K562 (cell line): ENCODE data around the gene COL1A1. TPM values are rescaled to one million over a fixed set of nuclear protein-coding genes. Genes with fewer than 3 reads are reported as not detected.

Source experiments
- ATAC-seq: fragments of 200-7000 bp; cut with Tn5 transposase; 3 replicates; pipeline ENCODE4 v1.9.1; 2020; ENCODE audit warnings: moderate library complexity
- BruUV-seq: library from RNA; stranded (reverse); fragments of 400-500 nt; replicated peaks from 2 replicates; lab custom pipeline; 2021; lab: Mats Ljungman, UMichigan
- CTCF ChIA-PET: fragments of 300-600 bp; formaldehyde crosslinking; extraction: SDS; loops from one replicate; lab custom pipeline; 2021; ENCODE audit warnings: low intra/inter-chr PET ratio; lab: Yijun Ruan, JAX
- POLR2A ChIA-PET: fragments of 300-600, 350-650 bp; sonication (Branson Sonifier 250); formaldehyde crosslinking; extraction: SDS; loops from one replicate; lab custom pipeline; 2021; ENCODE audit warnings: antibody characterized with exemption, inconsistent platforms; lab: Yijun Ruan, JAX
- DNase-seq, 4 experiments: peaks; one replicate each; pipeline versions ENCODE4 v3.0.0 to v3.0.0-alpha.2; 2011 to 2018; ENCODE audit warnings: low spot score in 3 of 4, mixed read lengths in 3 of 4; ENCODE audit errors: extremely low read depth in 1 of 4
- FAIRE-seq: peaks from 2 replicates; lab custom pipeline; 2011; peaks lifted over from hg19 to GRCh38; lab: Jason Lieb, UNC
- H2AFZ ChIP-seq: 2 replicates; pipeline ENCODE4 v1.6.0; 2011; ENCODE audit warnings: low read depth, low read length, control low read depth, inconsistent platforms
- H3K27ac ChIP-seq: fragments of 200-600 bp; 3 replicates; pipeline ENCODE4 v1.8.0; 2011; ENCODE audit warnings: low read depth, mild to moderate bottlenecking, control low read depth, inconsistent platforms, low read length, moderate library complexity, mixed read lengths; ENCODE audit errors: extremely low read depth
- H3K27me3 ChIP-seq, 2 experiments: fragments of 300-600 bp in 1 of 2; 2 replicates in 1 of 2; 3 replicates in 1 of 2; pipeline versions ENCODE4 v1.6.0 to v1.8.0; 2011; ENCODE audit warnings: inconsistent platforms in 2 of 2, low read length in 2 of 2, mild to moderate bottlenecking in 1 of 2, mixed read lengths in 1 of 2, moderate library complexity in 1 of 2; ENCODE audit not compliant: control insufficient read depth in 2 of 2, insufficient read depth in 2 of 2
- H3K36me3 ChIP-seq: fragments of 300-600 bp; 3 replicates; pipeline ENCODE4 v1.8.0; 2011; ENCODE audit warnings: mild to moderate bottlenecking, low read length, inconsistent platforms; ENCODE audit not compliant: control insufficient read depth, insufficient read depth
- H3K4me1 ChIP-seq, 2 experiments: fragments of 200-600 bp in 1 of 2; replicated peaks in 1 of 2; 2 replicates in 1 of 2; 3 replicates in 1 of 2; pipeline versions ENCODE4 v1.5.1 to v1.8.0; 2011; ENCODE audit warnings: inconsistent platforms in 2 of 2, low read length in 2 of 2, mild to moderate bottlenecking in 1 of 2, mixed read lengths in 1 of 2, moderate library complexity in 1 of 2; ENCODE audit not compliant: control insufficient read depth in 2 of 2, insufficient read depth in 2 of 2
- H3K4me2 ChIP-seq: 2 replicates; pipeline ENCODE4 v1.6.1; 2011; ENCODE audit warnings: low read length, control low read depth, inconsistent platforms, mixed read lengths; ENCODE audit not compliant: insufficient read depth
- H3K4me3 ChIP-seq: fragments of 200-600 bp; sonication (generic), shearing (Covaris generic); 2 replicates; pipeline ENCODE4 v1.5.1; 2016; ENCODE audit warnings: control low read depth, inconsistent platforms
- H3K79me2 ChIP-seq: fragments of 200-600 bp; 3 replicates; pipeline ENCODE4 v1.8.0; 2011; ENCODE audit warnings: low read length, inconsistent platforms; ENCODE audit not compliant: control insufficient read depth, insufficient read depth
- H3K9ac ChIP-seq, 2 experiments: 2 replicates each; pipeline versions ENCODE4 v1.6.0 to v1.6.1; 2011; ENCODE audit warnings: low read depth in 2 of 2, low read length in 2 of 2, control low read depth in 1 of 2, inconsistent platforms in 1 of 2, mild to moderate bottlenecking in 1 of 2, mixed read lengths in 1 of 2; ENCODE audit not compliant: insufficient read depth in 1 of 2
- H3K9me1 ChIP-seq: one replicate; pipeline ENCODE4 v1.6.0; 2011; ENCODE audit warnings: inconsistent platforms, mild to moderate bottlenecking, low read length, moderate library complexity; ENCODE audit not compliant: control insufficient read depth, insufficient read depth
- H3K9me3 ChIP-seq: replicated peaks from 2 replicates; pipeline ENCODE4 v1.5.1; 2011; ENCODE audit warnings: low read depth, low read length, inconsistent platforms; ENCODE audit not compliant: control insufficient read depth, insufficient read depth
- H4K20me1 ChIP-seq: replicated peaks from 2 replicates; pipeline ENCODE4 v1.6.1; 2011; ENCODE audit warnings: low read length, inconsistent platforms, mixed read lengths; ENCODE audit not compliant: control insufficient read depth, insufficient read depth
- ATF1 ChIP-seq, 2 experiments: fragments of 450-650 bp in 1 of 2; IDR thresholded peaks; 2 replicates each; pipeline ENCODE4 v1.6.1; 2016; ENCODE audit warnings: missing compliant biosample characterization in 1 of 2, missing genetic modification characterization in 1 of 2
- FOXK1 ChIP-seq: sonication (generic); formaldehyde crosslinking; IDR thresholded peaks from 2 replicates; pipeline ENCODE4 v1.8.0; 2022; ENCODE audit warnings: missing genetic modification reagents, mild to moderate bottlenecking, borderline replicate concordance
- GTF2E2 ChIP-seq: fragments of 200-800 bp; sonication (Bioruptor generic); IDR thresholded peaks from 2 replicates; pipeline ENCODE4 v1.6.1; 2016; ENCODE audit warnings: missing genetic modification characterization, missing compliant biosample characterization
- HSF4 ChIP-seq: fragments of 250-450 bp; sonication (Bioruptor Pico); IDR thresholded peaks from 2 replicates; pipeline ENCODE4 v2.1.2; 2022; ENCODE audit warnings: mild to moderate bottlenecking, moderate library complexity, borderline replicate concordance
- NRF1 ChIP-seq, 2 experiments: fragments of 450-650 bp; IDR thresholded peaks in 1 of 2; conservative IDR thresholded peaks in 1 of 2; 2 replicates each; pipeline ENCODE4 v1.6.1; 2014; ENCODE audit warnings: mild to moderate bottlenecking in 2 of 2
- PCBP1 ChIP-seq: fragments of 200-400 bp; formaldehyde crosslinking; IDR thresholded peaks from 2 replicates; pipeline ENCODE4 v1.6.1; 2018; ENCODE audit warnings: mild to moderate bottlenecking, low read depth, low read length; ENCODE audit not compliant: poor library complexity, severe bottlenecking
- TGIF2 ChIP-seq: sonication (generic); formaldehyde crosslinking; IDR thresholded peaks from 2 replicates; pipeline ENCODE4 v1.8.1; 2022; ENCODE audit warnings: mild to moderate bottlenecking, missing genetic modification reagents, moderate library complexity
- ZZZ3 ChIP-seq: fragments of 450-650 bp; IDR thresholded peaks from 2 replicates; pipeline ENCODE4 v1.6.1; 2016; ENCODE audit warnings: antibody characterized with exemption, mild to moderate bottlenecking, moderate library complexity
- WGBS: fragments of 100-300 bp; shearing (Covaris generic); methylation state at CpG from one replicate; pipeline ENCODE4 v1.1.6; 2016; ENCODE audit warnings: low coverage, mixed read lengths; ENCODE audit not compliant: insufficient coverage; ENCODE audit errors: missing lambda C conversion rate; 5-methylcytosine and 5-hydroxymethylcytosine counted together
- in situ Hi-C: fragments of 300-500 bp; cut with MboI; formaldehyde crosslinking; loops from 4 replicates; pipeline ENCODE4 v1.15.0; 2018; ENCODE audit warnings: inconsistent platforms, mixed read lengths
- intact Hi-C: fragments of 100-400 bp; cut with micrococcal nuclease; formaldehyde crosslinking; loops from 2 replicates; pipeline ENCODE4 v1.14.2; 2022
- polyA plus RNA-seq, 8 experiments: library from polyadenylated mRNA; depleted of rRNA in 4 of 8; stranded (reverse) in 5 of 8; unstranded in 3 of 8; fragments of >200 nt; fragmentation: Nextera tagmentation in 2 of 8; fragmentation: Illumina TruSeq in 1 of 8; extraction: Ambion mirVana in 2 of 8; extraction: Trizol in 1 of 8; gene quantifications; 2 replicates each; pipeline versions ENCODE4 v1.2.1 to v1.2.3, GENCODE V29; 2011 to 2014; ENCODE audit warnings: inconsistent platforms in 1 of 8, missing spikeins in 1 of 8
- total RNA-seq, 7 experiments: library from RNA; depleted of rRNA in 6 of 7; stranded (reverse); fragments of >200 nt in 6 of 7; fragmentation: Illumina TruSeq in 2 of 7; extraction: Trizol in 2 of 7; gene quantifications; 2 replicates each; pipeline versions ENCODE4 v1.2.1 to v1.2.3, GENCODE V29; 2011 to 2021; ENCODE audit warnings: low replicate concordance in 1 of 7
- TF ChIP-seq, protein P1 (sequence below): sonication (generic); formaldehyde crosslinking; IDR thresholded peaks from 2 replicates; pipeline ENCODE4 v1.8.1; 2023; ENCODE audit warnings: mild to moderate bottlenecking, missing genetic modification reagents
- TF ChIP-seq, protein P2 (sequence below): fragments of 450-650 bp; IDR thresholded peaks from 2 replicates; pipeline ENCODE4 v1.6.1; 2017; ENCODE audit warnings: antibody characterized with exemption, mild to moderate bottlenecking
- TF ChIP-seq, protein P3 (sequence below), 2 experiments: fragments of 200-800 bp in 1 of 2; sonication (Bioruptor generic) in 1 of 2; sonication (generic) in 1 of 2; formaldehyde crosslinking in 1 of 2; IDR thresholded peaks in 1 of 2; conservative IDR thresholded peaks in 1 of 2; 2 replicates each; pipeline versions ENCODE4 v1.5.0 to v1.6.1; 2016 to 2020; ENCODE audit warnings: missing compliant biosample characterization in 1 of 2, missing genetic modification characterization in 1 of 2, missing genetic modification reagents in 1 of 2

COL1A1 gene
- total and polyA plus RNA-seq, 9 of the 15 experiments (the other 6 are each of a cell fraction or from before 2014, with no cell fraction given) = 0.04 to 3.4 (median 0.18) TPM

DNA sequence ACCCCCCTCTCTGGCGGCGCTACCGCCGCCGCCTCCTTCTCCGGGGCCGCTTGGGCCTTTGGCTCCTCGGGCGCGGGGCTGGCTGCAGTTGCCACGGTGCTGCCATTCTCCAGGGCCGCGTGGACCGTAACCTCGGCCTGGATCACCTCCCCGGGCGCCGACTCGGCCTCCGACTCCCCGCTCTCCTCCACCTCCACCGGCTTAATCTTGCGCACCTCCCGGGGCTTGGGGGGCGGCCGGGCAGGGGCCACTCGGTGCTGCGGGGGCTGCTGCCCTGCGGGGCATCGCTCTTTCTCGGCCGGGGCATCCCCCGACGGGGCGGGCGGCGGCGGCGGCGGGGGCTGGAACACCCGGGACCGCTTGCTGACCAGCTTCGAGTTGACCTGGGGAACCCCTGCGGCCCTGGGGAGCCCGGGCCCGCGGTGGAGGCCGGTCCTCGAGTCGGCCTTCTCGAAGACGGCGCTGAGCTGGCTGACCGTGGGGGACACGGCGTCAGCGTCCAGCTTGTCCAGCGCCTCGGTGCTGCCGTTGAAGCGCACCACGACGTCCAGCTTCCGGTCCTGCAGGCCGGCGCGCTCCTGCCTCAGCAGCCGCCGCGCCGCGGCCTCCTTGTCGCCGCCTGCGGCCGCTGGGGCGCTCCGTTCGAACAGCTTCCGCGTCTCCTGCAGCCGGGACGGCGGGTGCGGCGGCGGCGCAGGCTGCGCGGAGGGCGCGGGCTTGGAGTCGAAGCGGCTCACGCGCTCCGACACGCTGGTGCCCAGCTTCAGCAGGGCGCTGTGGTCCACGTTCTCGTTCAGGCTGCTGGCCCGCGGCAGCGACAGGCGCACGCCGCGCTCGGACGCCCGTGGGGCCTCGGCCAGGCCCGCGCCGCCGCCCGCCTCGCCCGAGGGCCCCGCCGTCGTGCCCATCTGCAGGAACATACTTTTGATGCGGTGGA, 51.7 kb downstream of the COL1A1 start:
- Histone ChIP-seq H3K4me1 (peaks cover 46 to 99% of the 10 kb centered on the region in 2 experiments), H3K9me1 (peaks cover 10% of the 10 kb centered on the region), H3K36me3 (peaks cover 35% of the 10 kb centered on the region), H3K9ac (peak overlapping the region; percentile 67 to 97), H3K79me2 (peaks cover 73% of the 10 kb centered on the region), H3K4me2 (peak overlapping the region; percentile 80), H3K27ac (peak overlapping the region; percentile 83), H2AFZ (peak overlapping the region; percentile 47; the same call in 1 of the 2 replicates), H3K9me3 (no peaks in the 10 kb centered on the region), H4K20me1 (peaks cover 14% of the 10 kb centered on the region), H3K4me3 (peak overlapping the region; percentile 67), H3K27me3 (no peaks in the 10 kb centered on the region)
- FAIRE-seq = no peak
- TSS peak; percentile 44 for BruUV-seq
- intact Hi-C loops = no loop called here
- DNase-seq = peak in 3 of 4 experiments; percentile 45 to 77 (median 67)
- in situ Hi-C loops = no loop called here
- ChIA-PET CTCF (no interaction called here), POLR2A (interaction anchor here (0.6 to 1.1 kb wide), 4 partner anchors 19 to 79 kb away, joined by 3 to 6 read pairs (median 4); no protein-coding TSS in a partner anchor)
- peak; percentile 42 for ATAC-seq
- under 1% methylated on average over 83 of the region's 123 CpGs for WGBS
- TF ChIP-seq, protein P1, sequence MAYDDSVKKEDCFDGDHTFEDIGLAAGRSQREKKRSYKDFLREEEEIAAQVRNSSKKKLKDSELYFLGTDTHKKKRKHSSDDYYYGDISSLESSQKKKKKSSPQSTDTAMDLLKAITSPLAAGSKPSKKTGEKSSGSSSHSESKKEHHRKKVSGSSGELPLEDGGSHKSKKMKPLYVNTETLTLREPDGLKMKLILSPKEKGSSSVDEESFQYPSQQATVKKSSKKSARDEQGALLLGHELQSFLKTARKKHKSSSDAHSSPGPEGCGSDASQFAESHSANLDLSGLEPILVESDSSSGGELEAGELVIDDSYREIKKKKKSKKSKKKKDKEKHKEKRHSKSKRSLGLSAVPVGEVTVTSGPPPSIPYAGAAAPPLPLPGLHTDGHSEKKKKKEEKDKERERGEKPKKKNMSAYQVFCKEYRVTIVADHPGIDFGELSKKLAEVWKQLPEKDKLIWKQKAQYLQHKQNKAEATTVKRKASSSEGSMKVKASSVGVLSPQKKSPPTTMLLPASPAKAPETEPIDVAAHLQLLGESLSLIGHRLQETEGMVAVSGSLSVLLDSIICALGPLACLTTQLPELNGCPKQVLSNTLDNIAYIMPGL = peak; percentile 79
- TF ChIP-seq HSF4 (no peak), GTF2E2 (no peak), TGIF2 (CRISPR knock-in tag) (no peak), NRF1 (conservative IDR thresholded peaks at IDR 0.05 in 1 of 2, IDR thresholded peaks at IDR 0.05 in 1 of 2) (peak in 1 of 2 experiments; percentile 58; a peak in 2 of 4 replicates), ZZZ3 (no peak), FOXK1 (no peak), ATF1 (CRISPR knock-in tag; IDR thresholded peaks at IDR 0.05) (no peak), ATF1 (tag; IDR thresholded peaks at IDR 0.05) (0 out of 2 replicates have a peak, but pooled peaks have one; percentile 31), PCBP1 (peak; percentile 68)
- TF ChIP-seq, protein P2, sequence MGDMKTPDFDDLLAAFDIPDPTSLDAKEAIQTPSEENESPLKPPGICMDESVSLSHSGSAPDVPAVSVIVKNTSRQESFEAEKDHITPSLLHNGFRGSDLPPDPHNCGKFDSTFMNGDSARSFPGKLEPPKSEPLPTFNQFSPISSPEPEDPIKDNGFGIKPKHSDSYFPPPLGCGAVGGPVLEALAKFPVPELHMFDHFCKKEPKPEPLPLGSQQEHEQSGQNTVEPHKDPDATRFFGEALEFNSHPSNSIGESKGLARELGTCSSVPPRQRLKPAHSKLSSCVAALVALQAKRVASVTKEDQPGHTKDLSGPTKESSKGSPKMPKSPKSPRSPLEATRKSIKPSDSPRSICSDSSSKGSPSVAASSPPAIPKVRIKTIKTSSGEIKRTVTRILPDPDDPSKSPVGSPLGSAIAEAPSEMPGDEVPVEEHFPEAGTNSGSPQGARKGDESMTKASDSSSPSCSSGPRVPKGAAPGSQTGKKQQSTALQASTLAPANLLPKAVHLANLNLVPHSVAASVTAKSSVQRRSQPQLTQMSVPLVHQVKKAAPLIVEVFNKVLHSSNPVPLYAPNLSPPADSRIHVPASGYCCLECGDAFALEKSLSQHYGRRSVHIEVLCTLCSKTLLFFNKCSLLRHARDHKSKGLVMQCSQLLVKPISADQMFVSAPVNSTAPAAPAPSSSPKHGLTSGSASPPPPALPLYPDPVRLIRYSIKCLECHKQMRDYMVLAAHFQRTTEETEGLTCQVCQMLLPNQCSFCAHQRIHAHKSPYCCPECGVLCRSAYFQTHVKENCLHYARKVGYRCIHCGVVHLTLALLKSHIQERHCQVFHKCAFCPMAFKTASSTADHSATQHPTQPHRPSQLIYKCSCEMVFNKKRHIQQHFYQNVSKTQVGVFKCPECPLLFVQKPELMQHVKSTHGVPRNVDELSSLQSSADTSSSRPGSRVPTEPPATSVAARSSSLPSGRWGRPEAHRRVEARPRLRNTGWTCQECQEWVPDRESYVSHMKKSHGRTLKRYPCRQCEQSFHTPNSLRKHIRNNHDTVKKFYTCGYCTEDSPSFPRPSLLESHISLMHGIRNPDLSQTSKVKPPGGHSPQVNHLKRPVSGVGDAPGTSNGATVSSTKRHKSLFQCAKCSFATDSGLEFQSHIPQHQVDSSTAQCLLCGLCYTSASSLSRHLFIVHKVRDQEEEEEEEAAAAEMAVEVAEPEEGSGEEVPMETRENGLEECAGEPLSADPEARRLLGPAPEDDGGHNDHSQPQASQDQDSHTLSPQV = peak; percentile 77
- TF ChIP-seq, protein P3, sequence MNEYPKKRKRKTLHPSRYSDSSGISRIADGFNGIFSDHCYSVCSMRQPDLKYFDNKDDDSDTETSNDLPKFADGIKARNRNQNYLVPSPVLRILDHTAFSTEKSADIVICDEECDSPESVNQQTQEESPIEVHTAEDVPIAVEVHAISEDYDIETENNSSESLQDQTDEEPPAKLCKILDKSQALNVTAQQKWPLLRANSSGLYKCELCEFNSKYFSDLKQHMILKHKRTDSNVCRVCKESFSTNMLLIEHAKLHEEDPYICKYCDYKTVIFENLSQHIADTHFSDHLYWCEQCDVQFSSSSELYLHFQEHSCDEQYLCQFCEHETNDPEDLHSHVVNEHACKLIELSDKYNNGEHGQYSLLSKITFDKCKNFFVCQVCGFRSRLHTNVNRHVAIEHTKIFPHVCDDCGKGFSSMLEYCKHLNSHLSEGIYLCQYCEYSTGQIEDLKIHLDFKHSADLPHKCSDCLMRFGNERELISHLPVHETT (CRISPR knock-in tag; conservative IDR thresholded peaks at IDR 0.05 in 1 of 2, IDR thresholded peaks at IDR 0.05 in 1 of 2) = peak in 1 of 2 experiments; percentile 76; a peak in 2 of 4 replicates
